ENCODE results near the gene PARD3B. TPM values are rescaled to one million over a fixed set of nuclear protein-coding genes. Genes with fewer than 3 reads are reported as not detected.

Gene PARD3B
- total RNA-seq, 1 experiment from 2014 or later: 2.0 TPM

DNA sequence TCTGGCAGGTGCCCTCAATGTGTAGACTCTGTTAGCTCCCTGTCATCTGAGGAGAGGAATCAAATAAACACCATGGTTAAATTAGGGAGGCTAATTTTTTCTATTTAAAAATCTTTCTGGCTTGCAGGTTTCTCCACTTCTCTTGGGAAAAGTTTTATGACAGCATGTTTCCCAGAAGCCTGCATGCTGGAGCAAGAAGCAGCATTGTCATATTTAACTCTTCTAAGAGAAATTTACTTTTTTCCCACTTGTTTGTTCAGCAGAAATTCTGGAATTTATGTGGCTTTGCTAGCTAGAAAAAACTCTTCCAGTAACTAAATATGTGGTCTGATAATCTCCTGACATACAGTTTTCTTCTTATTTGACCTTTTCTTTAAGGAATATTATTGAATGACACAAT lies 230.5 kb downstream of the PARD3B start (continued):
- no peak for TF ChIP-seq REST (IDR thresholded peaks at IDR 0.05; ENCODE audit: low read depth)
- TF ChIP-seq, protein P1, sequence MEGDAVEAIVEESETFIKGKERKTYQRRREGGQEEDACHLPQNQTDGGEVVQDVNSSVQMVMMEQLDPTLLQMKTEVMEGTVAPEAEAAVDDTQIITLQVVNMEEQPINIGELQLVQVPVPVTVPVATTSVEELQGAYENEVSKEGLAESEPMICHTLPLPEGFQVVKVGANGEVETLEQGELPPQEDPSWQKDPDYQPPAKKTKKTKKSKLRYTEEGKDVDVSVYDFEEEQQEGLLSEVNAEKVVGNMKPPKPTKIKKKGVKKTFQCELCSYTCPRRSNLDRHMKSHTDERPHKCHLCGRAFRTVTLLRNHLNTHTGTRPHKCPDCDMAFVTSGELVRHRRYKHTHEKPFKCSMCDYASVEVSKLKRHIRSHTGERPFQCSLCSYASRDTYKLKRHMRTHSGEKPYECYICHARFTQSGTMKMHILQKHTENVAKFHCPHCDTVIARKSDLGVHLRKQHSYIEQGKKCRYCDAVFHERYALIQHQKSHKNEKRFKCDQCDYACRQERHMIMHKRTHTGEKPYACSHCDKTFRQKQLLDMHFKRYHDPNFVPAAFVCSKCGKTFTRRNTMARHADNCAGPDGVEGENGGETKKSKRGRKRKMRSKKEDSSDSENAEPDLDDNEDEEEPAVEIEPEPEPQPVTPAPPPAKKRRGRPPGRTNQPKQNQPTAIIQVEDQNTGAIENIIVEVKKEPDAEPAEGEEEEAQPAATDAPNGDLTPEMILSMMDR (IDR thresholded peaks at IDR 0.05 in 2 of 3, conservative IDR thresholded peaks at IDR 0.05 in 1 of 3; ENCODE audit: borderline replicate concordance in 1 of 3, insufficient read depth in 1 of 3, low read depth in 2 of 3, low read length in 2 of 3): no peak
- no peak for TF ChIP-seq ZNF274 (IDR thresholded peaks at IDR 0.05; ENCODE audit: low read depth, low read length)

GRCh38 chr2:204776781-204777559 lies 231.7 kb downstream of the PARD3B start:
- Histone ChIP-seq H3K79me2 (ENCODE audit: insufficient read depth, low read length) (no peaks in the 10 kb centered on the region), H4K20me1 (ENCODE audit: insufficient read depth) (no peaks in the 10 kb centered on the region), H3K36me3 (ENCODE audit: control insufficient read depth in 1 of 2, insufficient read depth in 2 of 2, low read length in 2 of 2) (no peaks in the 10 kb centered on the region), H3K4me3 (replicated peaks in 1 of 2; ENCODE audit: low read depth in 1 of 2, low read length in 2 of 2) (no peak overlapping the region), H3K27ac (ENCODE audit: low read depth, low read length) (no peak overlapping the region), H3K27me3 (ENCODE audit: insufficient read depth, low read length) (no peaks in the 10 kb centered on the region), H3K9me3 (ENCODE audit: control insufficient read depth in 1 of 2, insufficient read depth in 1 of 2, low read depth in 1 of 2, low read length in 2 of 2) (no peaks in the 10 kb centered on the region), H2AFZ (ENCODE audit: low read depth, low read length, poor library complexity, severe bottlenecking) (no peak overlapping the region), H3K4me1 (ENCODE audit: control insufficient read depth in 1 of 2, insufficient read depth in 2 of 2, low read length in 2 of 2) (no peaks in the 10 kb centered on the region), H3K9ac (ENCODE audit: low read length) (no peak overlapping the region), H3K9me2 (ENCODE audit: insufficient read depth) (no peaks in the 10 kb centered on the region), H3K4me2 (ENCODE audit: low read length) (no peak overlapping the region)
- ATAC-seq (no peak), DNase-seq (ENCODE audit: low read depth, low spot score) (no peak)
- intact Hi-C loops (cut with micrococcal nuclease): no loop called here
- ChIA-PET RAD21 (ENCODE audit: low non-redundant PET in 1 of 2, low total read pairs in 2 of 2, uncharacterized antibody in 2 of 2, unreplicated experiment in 2 of 2) (no interaction called here), CTCF (no interaction called here), POLR2A (no interaction called here)
- no TSS peak for BruUV-seq (replicated peaks)
- TF ChIP-seq RAD21 (IDR thresholded peaks at IDR 0.05; ENCODE audit: low read depth): no peak
- TF ChIP-seq ELF1 (IDR thresholded peaks at IDR 0.05; ENCODE audit: borderline replicate concordance, low read depth): no peak
- no peak for TF ChIP-seq TCF7L2 (IDR thresholded peaks at IDR 0.05; ENCODE audit: borderline replicate concordance, extremely low read depth, insufficient read depth, insufficient read length)
- TF ChIP-seq POLR2AphosphoS5 (IDR thresholded peaks at IDR 0.05; ENCODE audit: low read depth, low read length): no peak
- TF ChIP-seq SP1 (IDR thresholded peaks at IDR 0.05; ENCODE audit: low read depth): no peak
- TF ChIP-seq MAX (IDR thresholded peaks at IDR 0.05): no peak
- no peak for TF ChIP-seq SRF (IDR thresholded peaks at IDR 0.05; ENCODE audit: low read depth)
- TF ChIP-seq REST (IDR thresholded peaks at IDR 0.05; ENCODE audit: low read depth): no peak
- TF ChIP-seq JUND (IDR thresholded peaks at IDR 0.05): no peak
